Measurements from ENCODE around the gene SLC43A1.
A peak's percentile ranks its signal among the peaks of the same experiment; 100 is the strongest.
"Not testable (repeated sequence)": the region's sequence is repeated elsewhere in the genome, so short reads cannot be mapped to it uniquely, and the experiment has no call there.

Gene SLC43A1

DNA sequence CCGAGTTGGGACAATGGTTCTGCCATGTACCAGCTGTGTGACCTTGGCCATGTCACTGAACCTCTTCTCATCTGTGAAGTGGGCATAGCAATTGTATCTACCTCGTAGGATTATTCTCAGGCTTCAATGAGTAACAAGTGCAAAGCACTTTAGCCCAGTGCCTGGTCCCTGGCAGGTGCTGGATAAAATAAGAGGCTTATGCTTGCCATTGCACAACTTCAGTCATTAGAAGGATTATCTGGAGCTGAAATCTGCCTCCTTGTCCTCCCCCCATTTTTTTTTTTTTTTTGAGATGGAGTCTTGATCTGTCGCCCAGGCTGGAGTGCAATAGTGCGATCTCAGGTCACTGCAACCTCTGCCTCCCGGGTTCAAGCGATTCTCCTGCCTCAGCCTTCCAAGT is 29.1 kb upstream of the SLC43A1 start:
- FAIRE-seq (no peak), DNase-seq (ENCODE audit: insufficient read length) (no peak)
- TF ChIP-seq POLR2AphosphoS5 (IDR thresholded peaks at IDR 0.05; ENCODE audit: low read depth, low read length), result no peak
- TF ChIP-seq POLR2A (IDR thresholded peaks at IDR 0.05; ENCODE audit: low read depth, low read length), result no peak
- TF ChIP-seq TAF1 (IDR thresholded peaks at IDR 0.05; ENCODE audit: borderline replicate concordance, low read depth, low read length), result no peak

DNA sequence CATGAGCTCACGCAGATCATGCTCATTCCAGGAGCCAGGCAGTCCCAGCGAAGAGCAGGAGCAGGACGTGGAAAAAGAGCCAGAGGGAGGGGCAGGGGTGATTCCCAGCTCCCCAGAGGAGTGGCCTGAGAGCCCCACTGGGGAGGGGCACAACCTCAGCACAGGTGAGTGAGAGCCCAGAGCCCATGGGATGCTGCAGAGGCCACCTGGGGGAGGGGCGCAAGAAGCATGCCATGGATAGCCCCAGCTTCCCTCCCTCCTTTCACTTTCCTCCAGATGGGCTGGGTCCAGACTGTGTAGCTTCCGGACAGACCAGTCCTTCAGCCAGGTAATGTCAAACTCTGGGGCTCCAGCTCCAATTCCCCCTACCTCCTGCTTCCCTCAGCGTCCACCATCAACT is 28.1 kb upstream of the SLC43A1 start:
- TF ChIP-seq TAF1 (IDR thresholded peaks at IDR 0.05; ENCODE audit: borderline replicate concordance, low read depth, low read length) (no peak), POLR2A (IDR thresholded peaks at IDR 0.05; ENCODE audit: low read depth, low read length) (no peak), POLR2AphosphoS5 (IDR thresholded peaks at IDR 0.05; ENCODE audit: low read depth, low read length) (no peak)
- no peak for DNase-seq (ENCODE audit: insufficient read length)

DNA sequence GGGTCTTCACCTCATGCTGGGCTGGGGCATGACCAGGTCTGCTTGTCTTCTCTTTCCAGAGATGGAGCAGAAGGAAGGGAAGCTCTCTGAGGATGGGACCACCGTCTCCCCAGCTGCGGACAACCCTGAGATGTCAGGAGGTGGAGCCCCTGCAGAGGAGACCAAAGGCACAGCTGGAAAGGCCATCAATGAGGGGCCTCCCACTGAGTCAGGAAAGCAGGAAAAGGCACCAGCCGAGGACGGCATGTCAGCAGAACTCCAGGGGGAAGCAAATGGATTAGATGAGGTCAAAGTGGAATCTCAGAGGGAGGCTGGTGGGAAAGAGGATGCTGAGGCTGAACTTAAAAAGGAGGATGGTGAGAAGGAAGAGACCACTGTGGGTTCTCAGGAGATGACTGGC is 27.1 kb upstream of the SLC43A1 start:
- FAIRE-seq (no peak), DNase-seq (ENCODE audit: insufficient read length) (no peak)
- no peak for TF ChIP-seq TAF1 (IDR thresholded peaks at IDR 0.05; ENCODE audit: borderline replicate concordance, low read depth, low read length)
- TF ChIP-seq POLR2AphosphoS5 (IDR thresholded peaks at IDR 0.05; ENCODE audit: low read depth, low read length), result no peak
- no peak for TF ChIP-seq POLR2A (IDR thresholded peaks at IDR 0.05; ENCODE audit: low read depth, low read length)

More for the DNA sequence above, 28.1 kb upstream of the SLC43A1 start:
- no peak for FAIRE-seq

DNA sequence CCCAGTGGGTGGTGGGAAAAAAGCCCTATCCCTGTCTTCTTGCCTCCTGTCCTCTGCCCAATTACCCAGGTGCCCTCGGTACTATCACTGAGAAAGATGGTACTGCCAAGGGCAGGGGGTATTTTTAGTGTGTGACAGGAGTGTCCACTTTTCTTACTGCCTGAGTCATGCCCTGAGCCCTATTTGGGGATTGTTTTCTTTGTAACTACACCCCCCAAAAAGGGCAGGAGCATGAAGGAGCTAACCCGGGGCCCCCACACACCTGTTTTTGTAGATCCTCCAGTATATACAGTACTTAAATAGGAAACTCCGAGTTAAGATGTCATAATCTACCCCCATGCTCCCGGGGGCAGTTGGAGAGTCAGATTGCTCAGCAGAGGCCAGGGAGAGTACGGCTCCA is 25.7 kb upstream of the SLC43A1 start:
- TF ChIP-seq TAF1 (IDR thresholded peaks at IDR 0.05; ENCODE audit: borderline replicate concordance, low read depth, low read length) (no peak), POLR2AphosphoS5 (IDR thresholded peaks at IDR 0.05; ENCODE audit: low read depth, low read length) (no peak), POLR2A (IDR thresholded peaks at IDR 0.05; ENCODE audit: low read depth, low read length) (no peak)
- FAIRE-seq (peak; percentile 14), DNase-seq (ENCODE audit: insufficient read length) (no peak)

DNA sequence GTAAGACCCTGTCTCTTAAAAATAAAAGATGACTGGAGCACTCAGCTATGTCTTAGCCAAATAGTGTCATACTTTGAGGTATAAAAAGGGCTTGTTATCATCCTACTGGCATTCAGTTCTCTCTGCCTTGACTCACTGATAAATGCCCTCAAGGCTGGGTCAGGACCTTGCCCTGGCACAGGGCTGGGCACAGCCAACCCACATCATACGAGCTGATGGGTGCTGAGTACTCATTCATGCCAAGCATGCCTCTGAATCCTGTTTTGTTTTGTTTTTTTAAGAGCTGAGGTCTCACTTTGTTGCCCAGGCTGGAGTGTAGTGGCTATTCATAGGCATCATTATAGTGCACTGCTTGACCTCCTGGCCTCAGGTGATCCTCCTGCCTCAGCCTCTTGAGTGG is 23.8 kb upstream of the SLC43A1 start:
- FAIRE-seq (no peak), DNase-seq (ENCODE audit: insufficient read length) (no peak)
- no peak for TF ChIP-seq POLR2AphosphoS5 (IDR thresholded peaks at IDR 0.05; ENCODE audit: low read depth, low read length)

DNA sequence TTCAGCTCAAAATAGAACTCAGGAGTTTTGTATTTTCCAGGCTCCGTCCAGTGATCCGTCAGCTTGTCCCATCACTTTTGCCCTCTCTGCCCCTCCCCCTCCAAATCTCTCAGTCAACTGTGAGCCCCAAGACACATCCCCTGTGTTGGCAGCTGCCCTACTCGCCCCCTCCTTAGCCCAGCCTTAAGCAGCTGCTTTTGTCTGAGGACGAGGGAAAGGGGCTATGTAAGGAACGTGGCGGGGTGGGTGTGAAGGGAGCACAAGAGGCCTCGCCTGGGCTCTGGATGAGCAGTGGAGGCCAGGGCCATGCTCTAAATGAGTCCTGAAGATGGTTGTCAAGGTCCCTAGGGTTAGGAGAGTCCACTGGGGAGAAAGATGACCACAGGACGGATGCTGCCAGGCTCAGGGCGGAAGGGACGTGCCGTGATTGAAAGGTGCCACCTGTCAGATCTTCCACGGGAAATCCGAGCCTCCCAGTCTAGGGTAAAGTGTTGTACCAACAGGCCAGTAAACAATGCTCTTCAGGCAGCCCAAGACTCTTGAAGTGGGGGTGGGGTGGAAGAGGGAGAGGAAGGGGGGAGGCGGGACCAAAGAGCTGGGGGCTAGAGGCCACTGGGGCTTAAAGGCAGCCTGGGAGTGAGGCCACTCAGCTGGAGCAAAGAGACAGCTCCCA is 21.6 kb upstream of the SLC43A1 start, which contains the start of gene SMTNL1:
Gene SMTNL1, plus strand, starts transcription at position 649 of the 673 bp plus-strand sequence. CDS start 5,048 bp downstream, outside the sequence.
- DNase-seq (ENCODE audit: insufficient read length) (no peak), FAIRE-seq (no peak)
- TF ChIP-seq POLR2A (IDR thresholded peaks at IDR 0.05; ENCODE audit: low read depth, low read length) (no peak), TAF1 (IDR thresholded peaks at IDR 0.05; ENCODE audit: borderline replicate concordance, low read depth, low read length) (no peak), POLR2AphosphoS5 (IDR thresholded peaks at IDR 0.05; ENCODE audit: low read depth, low read length) (no peak)

DNA sequence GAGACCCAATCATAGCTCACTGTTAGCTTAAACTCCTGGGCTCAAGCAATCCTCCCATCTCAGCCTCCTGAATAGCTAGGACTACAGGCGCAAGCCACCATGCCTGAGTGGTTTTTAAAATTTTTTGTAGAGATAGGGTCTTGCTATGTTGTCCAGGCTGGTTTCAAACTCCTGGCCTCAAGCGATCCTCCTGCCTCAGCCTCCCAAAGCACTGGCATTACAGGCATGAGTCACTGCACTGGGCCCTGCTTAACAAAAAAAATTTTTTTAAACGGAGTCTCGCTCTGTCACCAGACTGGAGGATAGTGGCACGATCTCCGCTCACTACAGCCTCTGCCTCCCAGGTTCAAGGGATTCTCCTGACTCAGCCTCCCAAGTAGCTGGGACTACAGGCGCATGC is 18.9 kb upstream of the SLC43A1 start:
- not testable (repeated sequence) for FAIRE-seq

DNA sequence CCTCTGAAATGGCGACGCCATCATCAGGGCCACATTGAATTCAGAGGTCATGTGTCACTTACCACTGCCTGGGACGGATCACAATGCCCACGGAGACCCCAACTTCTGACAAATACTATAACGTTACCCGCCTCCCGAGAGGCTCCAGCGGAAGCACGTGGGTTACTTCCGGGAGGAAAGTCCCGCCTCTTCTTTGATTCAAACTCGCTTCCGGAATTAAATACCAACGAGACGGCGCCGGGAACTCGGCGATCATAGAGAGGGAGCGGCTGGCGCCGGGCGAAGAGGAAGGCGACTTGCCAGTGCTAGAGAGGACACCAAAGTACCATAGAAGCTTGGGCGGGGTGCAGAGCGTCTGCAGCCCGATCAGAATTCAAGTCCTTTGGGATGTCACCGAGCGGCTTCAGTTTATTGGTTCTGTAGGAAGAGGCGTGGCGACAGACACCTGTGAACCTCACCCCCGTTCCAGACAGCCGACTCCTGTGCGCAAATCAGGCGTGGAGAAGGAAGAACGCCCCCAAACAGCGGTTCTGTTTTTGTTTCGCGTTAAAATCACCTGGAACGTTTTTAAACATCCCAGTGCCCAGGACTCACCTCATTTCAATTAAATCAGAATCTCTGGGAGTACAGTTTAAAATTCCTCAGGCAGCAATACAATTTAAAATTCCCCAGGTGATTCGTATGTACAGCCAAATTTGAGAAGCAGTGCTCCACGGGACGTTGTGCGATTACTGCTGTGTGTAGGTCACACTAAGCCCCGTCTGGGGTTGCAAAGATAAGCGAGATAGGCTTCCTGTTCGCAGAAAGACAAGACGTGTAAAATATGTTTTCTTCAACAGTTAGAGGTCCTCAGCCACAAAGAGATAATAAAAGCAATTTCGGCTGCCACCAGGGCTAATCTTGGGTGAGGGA is 15.3 kb upstream of the SLC43A1 start, which contains the start of gene TIMM10:
Gene TIMM10, minus strand, starts transcription at position 159 of the 912 bp plus-strand sequence. CDS start 565 bp downstream, outside the sequence.
- TF ChIP-seq TAF1 (IDR thresholded peaks at IDR 0.05; ENCODE audit: borderline replicate concordance, low read depth, low read length) (peak; percentile 52), POLR2A (IDR thresholded peaks at IDR 0.05; ENCODE audit: low read depth, low read length) (peak; percentile 87), POLR2AphosphoS5 (IDR thresholded peaks at IDR 0.05; ENCODE audit: low read depth, low read length) (peak; percentile 87)
- DNase-seq (ENCODE audit: insufficient read length) (peak; percentile 81), FAIRE-seq (peak; percentile 98)

More for the DNA sequence above, 18.9 kb upstream of the SLC43A1 start:
- DNase-seq (ENCODE audit: insufficient read length), result not testable (repeated sequence)

DNA sequence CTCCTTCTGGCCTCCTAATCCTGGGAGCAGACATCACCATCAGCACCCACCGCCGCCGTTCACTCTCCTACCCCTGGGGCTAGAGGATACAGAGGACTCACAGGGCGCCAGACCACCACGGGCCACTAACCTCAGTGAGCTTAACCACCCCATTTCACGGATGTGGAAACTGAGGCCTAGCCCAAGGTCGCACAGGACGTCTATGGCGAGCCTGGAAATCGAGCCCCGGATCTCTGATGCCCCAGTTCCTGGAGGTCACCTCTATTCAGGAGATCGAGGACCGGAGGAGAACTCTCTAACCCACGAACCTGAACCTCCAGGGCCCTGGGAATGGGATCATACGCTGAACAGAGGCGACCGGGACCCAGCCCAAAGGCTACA is 14.7 kb upstream of the SLC43A1 start:
- DNase-seq (ENCODE audit: insufficient read length) (no peak), FAIRE-seq (no peak)
- no peak for TF ChIP-seq POLR2A (IDR thresholded peaks at IDR 0.05; ENCODE audit: low read depth, low read length)
- TF ChIP-seq TAF1 (IDR thresholded peaks at IDR 0.05; ENCODE audit: borderline replicate concordance, low read depth, low read length), result no peak
- no peak for TF ChIP-seq POLR2AphosphoS5 (IDR thresholded peaks at IDR 0.05; ENCODE audit: low read depth, low read length)

DNA sequence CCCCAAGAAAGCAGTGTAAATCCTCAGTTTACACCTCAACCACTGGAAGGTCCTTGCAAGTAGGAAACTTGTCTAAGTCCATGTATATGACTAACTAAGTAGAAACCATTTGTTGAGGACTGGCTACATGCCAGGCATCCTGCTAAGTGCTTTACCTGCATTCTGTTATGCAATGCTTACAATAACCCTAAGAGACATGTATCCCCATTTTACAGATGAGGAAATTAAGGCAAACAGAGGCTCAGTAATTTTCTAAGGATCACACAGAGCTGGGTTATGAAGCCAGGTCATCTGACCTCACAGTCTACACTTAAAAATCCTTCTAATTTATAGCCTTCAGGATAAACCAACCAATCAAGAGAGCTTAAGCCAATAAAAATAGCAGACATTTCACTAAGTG is 13.5 kb upstream of the SLC43A1 start:
- TF ChIP-seq POLR2AphosphoS5 (IDR thresholded peaks at IDR 0.05; ENCODE audit: low read depth, low read length) (no peak), POLR2A (IDR thresholded peaks at IDR 0.05; ENCODE audit: low read depth, low read length) (no peak), TAF1 (IDR thresholded peaks at IDR 0.05; ENCODE audit: borderline replicate concordance, low read depth, low read length) (no peak)
- FAIRE-seq, result no peak
- no peak for DNase-seq (ENCODE audit: insufficient read length)

DNA sequence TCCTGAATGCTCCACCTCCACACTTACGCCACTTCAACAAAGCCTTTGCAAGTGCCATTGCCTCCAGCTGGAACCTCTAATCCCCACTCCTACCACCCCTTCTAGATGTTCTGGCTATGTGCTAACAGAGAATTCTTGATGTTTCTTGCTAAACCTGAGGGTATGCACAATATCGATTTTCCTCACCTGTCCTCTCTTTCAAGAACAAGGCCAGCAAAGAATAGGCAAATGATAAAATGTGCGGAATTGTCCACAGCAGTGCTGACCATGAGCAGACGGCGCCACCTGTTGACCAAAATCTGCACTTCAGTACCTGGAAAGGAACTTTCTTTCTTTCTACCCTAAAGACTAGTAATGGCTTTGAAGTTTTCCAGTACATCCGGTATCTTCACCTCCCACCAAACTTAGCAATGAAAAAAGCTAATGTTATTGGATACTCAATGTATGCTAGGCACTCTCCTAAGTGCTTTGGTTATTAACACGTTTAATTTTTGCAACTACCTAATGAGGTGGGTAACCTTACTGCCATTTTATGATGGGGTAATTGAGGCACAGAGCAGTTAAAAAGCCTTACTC is 11.6 kb upstream of the SLC43A1 start:
- peak; percentile 96 for FAIRE-seq
- DNase-seq (ENCODE audit: insufficient read length), result no peak
- no peak; the same call in none of the 2 replicates for TF ChIP-seq POLR2AphosphoS5 (IDR thresholded peaks at IDR 0.05; ENCODE audit: low read depth, low read length)
- no peak for TF ChIP-seq POLR2A (IDR thresholded peaks at IDR 0.05; ENCODE audit: low read depth, low read length)
- no peak for TF ChIP-seq TAF1 (IDR thresholded peaks at IDR 0.05; ENCODE audit: borderline replicate concordance, low read depth, low read length)
